GM19328 (cell line): ENCODE results near the gene SCN9A.
"Not testable (repeated sequence)": the region's sequence is repeated elsewhere in the genome, so short reads cannot be mapped to it uniquely, and the experiment has no call there.

Source experiments
- ATAC-seq: cut with Tn5 transposase; IDR thresholded peaks from one replicate; pipeline ENCODE4 v1.9.1; 2021; ENCODE audit warnings: mild to moderate bottlenecking, moderate library complexity; ENCODE audit not compliant: unreplicated experiment

Gene SCN9A

DNA sequence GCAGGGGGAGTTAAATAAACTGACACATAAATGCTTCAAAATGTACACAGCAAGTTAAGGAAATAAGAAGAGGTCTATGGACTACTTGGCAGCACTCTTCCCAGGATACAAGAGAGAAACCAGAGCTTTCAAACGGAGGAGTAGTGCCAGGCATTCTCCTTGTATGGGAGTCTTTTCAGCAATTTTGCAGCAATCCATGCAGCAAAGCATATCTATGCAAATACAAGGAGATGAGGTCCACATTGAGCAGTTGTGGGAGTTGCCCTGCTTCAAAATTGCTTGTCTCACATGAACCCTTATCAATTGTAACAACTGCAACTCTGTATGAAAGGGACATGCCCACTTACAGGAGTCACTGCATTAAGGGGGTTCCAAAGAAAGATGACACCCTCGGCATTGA is 37.8 kb downstream of the SCN9A start:
- ATAC-seq, result no peak

DNA sequence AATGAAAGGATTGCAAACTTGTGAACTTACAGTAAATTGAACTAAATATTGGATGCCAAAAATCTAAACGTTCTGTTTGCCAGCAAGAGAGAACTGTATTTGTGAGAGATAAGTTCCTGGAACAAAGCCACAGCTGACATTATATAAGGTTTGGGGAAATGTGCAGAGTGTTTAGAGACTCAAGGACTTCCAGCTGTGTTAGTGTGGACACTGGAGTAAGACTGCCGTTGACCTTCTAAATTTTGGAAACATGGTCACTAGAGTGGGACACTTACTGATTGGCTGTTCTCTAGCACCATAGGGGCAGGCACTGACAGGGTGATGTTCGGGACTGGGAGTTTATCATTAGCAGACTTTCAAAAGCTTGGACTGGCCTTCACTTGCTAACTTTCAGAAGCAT is 40.5 kb downstream of the SCN9A start:
- no peak for ATAC-seq

DNA sequence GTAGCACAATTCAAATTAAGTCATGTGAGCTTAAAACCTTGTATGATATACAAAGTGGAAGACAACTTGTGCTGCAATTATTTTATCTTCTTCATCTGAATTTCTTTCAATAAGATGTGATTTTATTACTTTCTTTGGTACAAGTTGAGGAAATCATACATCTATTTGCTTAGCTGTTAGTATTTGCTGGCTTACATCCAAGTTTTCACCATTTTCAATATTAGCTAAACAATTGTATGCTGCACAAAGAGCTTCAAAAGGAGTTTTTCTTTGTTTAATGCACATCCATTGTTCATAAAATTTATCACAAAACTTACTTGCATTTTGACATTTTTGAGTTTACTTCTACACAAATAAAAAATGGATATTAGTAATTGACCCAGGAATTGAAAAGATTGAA is 40.9 kb downstream of the SCN9A start:
- ATAC-seq, result no peak

DNA sequence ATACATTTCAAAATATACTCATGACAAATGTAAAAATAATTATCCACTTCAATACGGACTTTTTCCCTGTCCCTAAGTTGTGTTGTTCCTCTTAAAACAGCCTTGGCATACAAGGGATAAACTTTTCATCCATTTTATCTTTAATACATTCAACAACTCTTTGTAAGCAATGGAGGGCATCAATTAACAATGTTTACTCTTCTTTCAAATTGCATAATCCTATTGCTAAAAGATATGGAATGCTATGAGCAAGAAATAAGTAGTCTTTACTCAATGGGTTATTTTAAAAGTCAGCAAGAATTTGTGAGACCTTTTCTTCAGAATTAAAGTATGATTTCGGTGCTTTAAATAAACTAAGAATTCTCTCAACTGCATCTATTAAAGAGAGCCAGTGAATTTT is 41.9 kb downstream of the SCN9A start:
- no peak for ATAC-seq

DNA sequence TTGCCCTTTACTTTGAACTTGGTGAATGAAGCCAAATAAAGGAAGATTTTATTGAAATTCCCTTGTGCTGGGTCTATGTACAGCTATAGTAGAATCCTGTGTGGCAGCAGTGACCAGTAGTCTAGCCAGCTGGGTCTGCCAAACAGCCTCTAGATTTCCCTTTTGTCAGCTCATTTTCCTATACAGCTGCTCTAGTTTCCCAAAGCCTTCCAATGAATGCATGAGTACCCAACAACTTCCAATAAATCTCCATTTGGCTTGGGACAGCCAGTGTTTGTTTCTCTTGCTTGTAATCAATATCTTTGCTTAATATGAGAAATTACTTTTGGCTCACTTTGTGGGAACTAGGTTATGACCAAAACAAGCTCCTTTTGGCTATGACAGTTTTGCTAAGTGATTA is 43.6 kb downstream of the SCN9A start:
- ATAC-seq, result no peak

DNA sequence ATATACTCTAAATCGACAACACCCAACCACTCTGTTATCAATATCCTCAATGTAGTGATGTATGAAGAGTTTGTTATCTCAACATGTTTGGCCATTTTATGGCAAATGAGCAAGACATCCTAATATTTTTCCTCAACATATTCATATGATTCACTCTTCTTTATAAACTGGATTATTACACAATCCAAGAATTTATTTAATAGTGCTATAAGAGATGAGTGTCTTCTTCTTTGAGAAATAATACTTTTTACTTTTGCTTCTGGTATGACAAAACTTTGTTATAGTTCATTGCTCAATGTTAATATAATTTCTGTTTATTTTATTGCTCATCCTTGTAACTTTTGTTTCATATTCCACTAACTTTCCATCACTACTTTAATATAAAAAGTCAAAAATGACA is 44.3 kb downstream of the SCN9A start:
- no peak for ATAC-seq

DNA sequence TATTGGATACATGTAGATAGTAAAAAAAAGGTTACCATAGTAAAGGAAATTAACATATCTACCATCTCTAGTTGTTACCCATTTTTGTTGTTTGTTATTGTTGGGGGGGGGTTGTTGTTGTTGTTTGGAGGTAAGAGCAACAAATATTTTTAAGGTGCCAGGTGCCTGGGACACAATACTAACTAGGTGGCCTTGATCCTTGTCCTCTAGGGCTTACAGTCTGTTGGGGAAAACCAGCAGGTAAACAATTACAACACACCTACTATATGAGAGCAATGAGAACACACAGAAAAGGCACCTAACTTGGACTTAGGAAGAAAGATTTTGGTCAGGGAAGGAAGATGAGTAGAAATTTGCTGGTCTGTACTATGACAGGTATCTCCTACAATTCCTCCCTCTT is 46.3 kb downstream of the SCN9A start:
- ATAC-seq, result no peak

DNA sequence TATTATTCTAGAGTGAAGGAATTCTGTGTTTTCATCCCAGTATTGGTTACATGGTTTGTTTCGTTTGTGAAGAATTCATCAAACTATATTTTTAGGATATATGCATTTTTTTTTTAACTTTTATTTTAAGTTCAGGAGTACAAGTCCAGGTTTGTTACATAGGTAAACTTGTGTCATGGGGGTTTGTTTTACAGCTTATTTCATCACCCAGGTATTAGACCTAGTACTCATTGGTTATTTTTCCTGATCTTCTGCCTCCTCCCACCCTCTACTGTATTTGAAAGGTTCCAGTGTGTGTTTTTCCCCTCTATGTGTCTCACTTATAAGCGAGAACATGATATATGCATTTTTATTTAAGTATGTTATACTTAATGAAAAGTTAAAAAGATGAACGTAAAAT is 47.6 kb downstream of the SCN9A start:
- no peak for ATAC-seq

DNA sequence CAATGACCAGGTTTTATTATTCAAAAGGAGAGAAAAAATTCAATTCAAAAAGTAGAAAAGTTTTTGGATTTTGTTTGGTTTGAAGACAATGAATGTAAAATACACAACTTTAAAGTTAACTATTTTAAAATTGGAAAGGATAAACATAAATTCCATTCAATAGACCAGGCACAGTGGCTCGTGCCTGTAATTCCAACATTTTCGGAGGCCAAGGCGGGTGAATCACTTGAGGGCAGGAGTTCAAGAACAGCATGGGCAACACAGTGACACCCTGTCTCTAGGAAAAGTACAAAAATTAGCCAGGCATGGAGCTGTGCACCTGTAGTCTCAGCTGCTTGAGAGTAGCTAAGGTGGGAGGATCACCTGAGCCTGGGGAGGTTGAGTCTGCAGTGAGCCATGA is 54.7 kb downstream of the SCN9A start:
- ATAC-seq, result no peak

DNA sequence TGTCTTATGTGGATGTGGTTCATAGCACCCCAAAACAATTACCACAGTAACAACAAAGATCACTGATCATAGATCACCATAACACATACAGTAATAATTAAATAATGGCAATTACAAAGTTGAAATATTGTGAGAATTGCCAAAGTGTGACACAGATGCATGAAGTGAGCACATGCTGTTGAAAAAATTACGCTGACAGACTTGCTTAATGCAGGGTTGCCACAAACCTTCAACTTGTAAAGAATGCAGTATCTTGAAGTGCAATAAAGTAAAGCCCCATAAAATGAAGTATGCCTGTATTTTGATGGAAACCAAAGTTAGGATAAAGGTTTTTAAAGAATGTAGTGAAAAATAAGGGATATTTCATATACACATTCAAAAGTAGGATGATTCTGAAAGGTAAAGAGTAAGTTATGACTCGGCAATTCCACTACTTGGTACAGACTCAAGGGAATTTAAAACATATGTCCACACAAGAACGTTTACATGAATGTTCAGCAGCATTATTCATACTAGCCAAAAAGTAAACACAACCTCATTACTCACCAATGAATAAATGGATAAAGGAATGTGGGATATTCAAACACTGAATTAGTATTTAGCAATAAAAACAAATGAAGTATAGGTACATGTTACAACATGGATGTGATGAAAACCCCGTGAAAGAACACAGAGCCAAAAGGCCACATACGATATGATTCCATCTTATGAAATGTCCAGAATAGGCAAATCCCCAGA is 61.6 kb downstream of the SCN9A start:
- no peak for ATAC-seq

DNA sequence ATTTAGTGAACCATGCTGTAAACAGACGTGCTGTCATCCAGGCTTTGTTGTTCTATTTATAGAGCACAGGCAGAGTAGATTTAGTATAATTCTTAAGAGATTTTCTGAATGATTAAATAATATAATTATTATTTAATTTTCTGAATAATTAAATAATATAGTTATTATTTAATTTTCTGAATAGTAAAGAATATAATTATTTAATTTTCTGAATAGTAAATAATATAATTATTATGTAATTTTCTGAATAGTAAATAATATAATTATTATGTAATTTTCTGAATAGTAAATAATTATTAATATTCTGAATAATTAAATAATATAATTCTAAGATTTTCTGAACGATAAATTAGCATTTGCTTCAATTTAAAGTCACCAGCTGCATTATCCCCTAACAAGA is 62.9 kb downstream of the SCN9A start:
- ATAC-seq, result not testable (repeated sequence)

DNA sequence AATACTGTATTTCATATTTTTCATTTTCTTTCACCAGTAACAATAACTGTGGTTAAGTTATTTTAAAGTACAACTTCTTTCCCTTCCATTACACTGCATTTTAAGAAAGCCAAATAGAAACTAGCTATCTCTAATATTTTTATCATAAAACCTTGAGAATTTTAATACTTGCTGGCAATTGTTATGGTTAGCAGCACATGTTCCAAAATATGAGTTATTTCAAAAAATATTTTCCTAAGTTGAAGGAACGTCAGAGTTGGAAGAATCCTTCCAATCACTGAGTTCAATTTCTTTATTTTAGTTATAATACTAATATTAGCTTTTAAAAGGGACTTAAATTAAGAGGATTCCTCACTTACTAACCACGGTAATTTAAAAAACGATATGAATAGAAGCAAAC is 68.4 kb downstream of the SCN9A start:
- no peak for ATAC-seq

DNA sequence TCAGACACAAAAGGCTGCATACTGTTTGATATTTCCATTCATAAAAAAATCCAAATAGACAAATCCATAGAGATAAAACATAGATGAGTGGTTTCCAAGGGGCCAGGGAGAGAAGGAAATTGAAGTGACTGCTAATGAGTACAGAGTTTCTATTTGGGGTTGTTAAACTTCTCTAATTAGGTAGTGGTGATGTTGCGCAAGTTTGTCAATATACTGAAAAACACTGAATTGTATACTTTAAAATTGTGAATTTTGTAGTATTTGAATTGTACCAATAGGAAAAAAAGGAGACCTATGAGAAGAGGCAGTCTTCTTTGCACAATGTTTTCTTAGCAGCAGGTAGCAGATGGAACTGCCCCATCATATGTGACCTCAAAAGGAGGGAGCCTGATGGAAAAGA is 71.1 kb downstream of the SCN9A start:
- no peak for ATAC-seq

DNA sequence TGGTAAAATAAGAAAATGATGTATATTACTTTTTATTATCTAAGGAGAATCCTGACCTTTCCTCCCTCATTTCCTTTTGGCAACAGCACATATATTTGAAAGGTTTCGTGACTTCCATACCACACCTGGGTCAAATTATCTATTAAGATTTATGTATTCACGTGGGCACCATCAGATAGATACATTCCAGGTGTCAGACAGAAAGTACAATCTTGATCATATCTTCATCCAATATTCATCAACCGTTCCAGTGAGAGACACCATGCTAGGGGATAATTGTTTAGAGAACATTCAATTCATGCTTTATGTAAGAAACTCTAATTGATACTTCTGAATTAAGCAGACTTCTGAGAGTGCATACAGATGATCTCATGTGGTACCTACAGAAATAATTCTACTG is 73.7 kb downstream of the SCN9A start:
- no peak for ATAC-seq

DNA sequence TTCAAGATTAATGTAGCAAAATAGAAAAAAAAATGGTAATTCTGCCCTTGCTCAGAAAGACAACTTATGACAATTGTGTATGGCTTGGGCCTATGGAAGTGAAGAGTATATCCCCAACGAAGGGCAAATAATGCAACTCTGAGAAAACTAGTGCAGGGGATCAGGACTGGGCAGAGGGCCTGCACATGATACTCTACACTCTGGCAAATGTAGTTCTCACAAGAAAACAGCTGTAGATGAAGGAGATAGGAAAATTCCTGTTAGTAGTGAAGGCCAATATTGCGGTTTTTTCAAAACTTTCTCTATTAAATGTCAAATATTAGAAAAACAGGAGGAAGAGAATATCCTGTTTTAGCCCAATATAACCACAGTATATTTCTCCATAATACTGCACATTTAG is 77.8 kb downstream of the SCN9A start:
- no peak for ATAC-seq

DNA sequence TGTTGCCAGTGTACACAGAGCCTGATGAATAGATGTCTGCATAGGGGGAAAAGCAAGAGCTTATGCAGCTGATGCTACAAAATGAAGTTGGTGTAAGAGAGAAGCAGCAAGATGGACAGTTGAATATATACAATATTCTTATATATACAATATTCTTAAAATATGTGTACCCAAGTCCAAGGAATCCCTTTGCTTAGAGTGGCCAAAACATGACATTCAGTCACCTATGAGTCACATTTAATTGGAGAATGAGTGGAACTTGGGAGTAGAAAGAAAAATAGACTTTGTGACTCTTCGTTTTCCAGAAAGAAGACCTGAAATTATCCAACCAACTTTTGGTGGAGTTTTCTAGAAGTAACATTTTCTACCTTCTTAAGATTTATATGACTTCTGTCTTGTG is 81.8 kb downstream of the SCN9A start:
- ATAC-seq, result no peak

DNA sequence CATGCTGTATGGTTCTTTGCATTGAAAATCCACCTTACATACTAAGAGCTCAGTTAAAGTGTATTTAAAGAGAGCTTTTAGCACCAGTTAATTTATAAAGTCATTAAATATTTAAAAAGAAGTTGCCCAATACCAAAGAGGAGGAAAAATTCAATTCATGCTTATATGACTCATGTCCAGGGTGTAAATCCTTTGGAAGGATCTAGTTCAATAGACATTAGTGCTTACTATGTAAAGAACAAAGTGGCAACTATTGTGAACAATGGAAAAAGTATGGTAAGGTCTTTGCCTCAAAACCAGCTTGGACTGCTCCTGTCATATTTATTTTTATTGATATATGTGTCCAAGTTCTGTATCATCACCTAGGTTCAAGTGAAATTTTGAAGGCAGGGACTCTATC is 90.5 kb downstream of the SCN9A start:
- ATAC-seq, result no peak

DNA sequence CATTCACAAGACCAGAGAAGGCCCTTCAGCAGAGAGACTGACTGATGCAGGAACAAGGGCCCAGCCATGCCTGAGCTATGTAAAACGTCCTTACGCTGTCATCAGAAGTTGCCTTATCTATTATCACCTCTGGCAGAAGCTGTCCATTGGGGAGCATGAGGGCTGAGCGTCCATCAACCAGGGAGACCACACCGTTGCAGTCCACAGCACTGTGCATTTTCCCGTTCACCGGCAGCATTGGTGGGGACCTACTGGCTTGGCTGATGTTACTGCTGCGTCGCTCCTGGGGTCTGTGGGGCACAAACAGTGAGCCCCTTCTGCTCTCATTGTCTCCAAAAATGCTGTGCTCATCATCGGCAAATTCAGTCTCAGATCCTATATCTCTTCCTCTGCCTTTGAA is 91.4 kb downstream of the SCN9A start:
- no peak for ATAC-seq

DNA sequence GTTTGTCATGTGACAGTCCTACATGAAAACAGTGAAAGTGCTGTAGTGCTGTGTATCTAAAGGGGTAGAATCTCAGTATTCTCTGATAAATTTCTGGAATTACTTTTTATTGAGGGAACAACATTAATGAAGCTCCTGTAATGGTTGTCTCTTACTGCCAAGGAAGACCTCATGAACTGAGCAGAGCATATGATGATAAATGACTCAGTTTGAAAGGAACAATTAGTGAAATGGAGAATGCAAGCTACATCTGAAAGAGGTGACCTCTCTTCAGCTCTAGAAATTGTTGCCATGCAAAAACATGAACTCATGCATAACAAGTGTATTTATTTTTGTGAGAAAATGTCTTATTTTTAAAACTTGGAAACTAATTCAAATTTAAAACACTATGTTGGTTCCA is 93.6 kb downstream of the SCN9A start:
- no peak for ATAC-seq

DNA sequence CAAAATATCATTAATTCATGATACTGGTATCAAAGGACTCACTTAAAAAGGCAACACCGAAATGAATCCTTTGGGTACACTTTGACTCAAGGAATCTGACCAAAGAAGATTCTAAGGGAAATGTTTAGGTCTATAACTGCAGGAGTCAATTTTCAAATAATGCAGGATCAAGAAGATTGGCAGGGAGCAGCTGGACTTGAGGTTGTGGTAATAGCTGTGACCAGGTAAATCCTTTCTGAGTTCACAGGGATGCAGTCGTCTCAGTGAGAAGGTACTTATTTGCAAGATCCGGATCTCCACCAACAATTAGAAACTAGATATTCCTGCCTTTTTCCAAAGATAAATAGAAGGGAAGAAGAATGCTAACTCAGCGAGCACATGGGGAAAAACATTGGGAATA is 96.9 kb downstream of the SCN9A start:
- ATAC-seq, result no peak

DNA sequence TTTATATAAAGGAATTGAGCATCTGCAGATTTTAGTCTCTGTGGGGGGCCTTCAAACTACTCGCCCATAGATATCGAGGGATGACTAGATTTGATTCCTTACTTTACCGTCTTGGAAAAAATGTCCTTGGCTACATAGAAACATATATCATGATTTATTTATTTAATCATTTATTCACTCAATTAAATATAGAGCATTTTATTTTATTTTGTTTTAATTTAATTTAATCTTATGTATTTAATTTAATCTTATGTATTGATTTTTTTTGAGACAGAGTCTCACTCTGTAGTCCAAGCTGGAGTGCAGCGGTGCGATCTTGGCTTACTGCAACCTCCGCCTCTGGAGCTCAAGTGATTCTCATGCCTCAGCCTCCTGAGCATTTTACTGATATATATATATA is 105.4 kb downstream of the SCN9A start:
- no peak for ATAC-seq

DNA sequence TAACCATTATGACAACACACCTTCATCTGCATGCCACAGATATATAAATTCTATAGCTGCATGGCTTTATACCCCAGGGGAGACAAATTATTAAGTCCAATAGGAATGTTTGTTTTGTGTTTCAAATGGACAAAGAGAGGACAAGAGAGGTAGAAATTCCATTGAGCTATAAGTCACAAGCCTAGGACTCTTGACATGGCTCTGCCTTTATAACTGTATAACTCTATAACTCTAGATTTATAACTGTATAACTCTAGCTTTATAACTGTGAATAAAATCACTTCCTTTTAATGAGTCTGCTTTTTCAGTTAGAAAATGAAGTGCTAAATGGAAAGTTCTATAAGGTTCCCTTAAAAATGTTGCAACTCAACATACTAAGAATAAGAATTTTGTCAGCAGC is 106.4 kb downstream of the SCN9A start:
- no peak for ATAC-seq

DNA sequence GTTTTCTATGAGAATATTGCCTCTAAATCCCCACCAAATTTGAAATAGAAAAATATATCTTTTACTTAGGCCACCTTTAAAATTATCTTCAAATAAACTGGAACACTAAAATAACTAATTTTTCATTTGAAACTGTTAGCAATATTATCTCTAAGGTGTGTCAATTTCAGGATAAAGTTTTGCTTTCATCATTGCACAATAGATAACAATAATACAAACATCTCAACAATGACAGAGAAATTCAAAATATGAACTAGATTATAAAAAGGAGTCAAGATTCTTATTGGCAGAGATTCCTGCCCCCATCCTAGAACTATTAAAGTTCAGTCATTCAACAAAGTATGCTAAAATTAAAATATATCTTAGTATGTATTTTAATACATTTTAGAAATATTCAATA is 117.9 kb downstream of the SCN9A start:
- ATAC-seq, result no peak
